Activated CD8-positive, alpha-beta memory T cell treated with anti-CD3 and anti-CD28 coated beads, Interleukin-2, amount 50 U/mL, for 24 hours (primary cell): ENCODE measurements around the gene LELP1.
"Not testable (repeated sequence)": the region's sequence is repeated elsewhere in the genome, so short reads cannot be mapped to it uniquely, and the experiment has no call there.

Experiments used
- DNase-seq: peaks from one replicate; pipeline ENCODE4 v3.0.0-alpha.2; 2020; ENCODE audit errors: extremely low read depth

The LELP1 gene

GRCh38 chr1:153203130-153203529, at the start of gene LELP1:
TSS of gene LELP1 (plus strand) at chr1:153203430. CDS start at chr1:153204708, 1,278 bp downstream.
- no peak for DNase-seq

- no peak for DNase-seq
Measured at GRCh38 chr1:153155541-153155940, 47.7 kb upstream of the LELP1 start.

- no peak for DNase-seq
Measured at GRCh38 chr1:153168686-153169085, 34.5 kb upstream of the LELP1 start.

GRCh38 chr1:153174624-153175023, 28.6 kb upstream of the LELP1 start:
- DNase-seq = no peak

GRCh38 chr1:153178922-153179321, 24.3 kb upstream of the LELP1 start:
- DNase-seq = no peak

- DNase-seq = no peak
Measured at GRCh38 chr1:153180556-153180955, 22.7 kb upstream of the LELP1 start.

- DNase-seq = not testable (repeated sequence)
Measured at GRCh38 chr1:153188301-153188700, 14.9 kb upstream of the LELP1 start.

GRCh38 chr1:153190373-153190772, 12.9 kb upstream of the LELP1 start:
- DNase-seq = no peak

GRCh38 chr1:153192697-153193096, 10.5 kb upstream of the LELP1 start:
- DNase-seq = no peak

- no peak for DNase-seq
Measured at GRCh38 chr1:153194331-153195050, 8.7 kb upstream of the LELP1 start.

- DNase-seq = no peak
Measured at GRCh38 chr1:153195216-153195615, 8.0 kb upstream of the LELP1 start.

- DNase-seq = no peak
Measured at GRCh38 chr1:153202006-153202405, 1.2 kb upstream of the LELP1 start.

- DNase-seq = no peak
Measured at GRCh38 chr1:153206631-153207030, 3.4 kb downstream of the LELP1 start.

GRCh38 chr1:153210206-153210605, 7.0 kb downstream of the LELP1 start:
- no peak for DNase-seq

- DNase-seq = no peak
Measured at GRCh38 chr1:153212201-153212600, 9.0 kb downstream of the LELP1 start.

GRCh38 chr1:153213519-153213918, 10.3 kb downstream of the LELP1 start:
- no peak for DNase-seq

- DNase-seq = no peak
Measured at GRCh38 chr1:153217212-153217611, 14.0 kb downstream of the LELP1 start, which contains the start of gene PRR9. TSS of gene PRR9 (plus strand) at chr1:153217584. CDS start at chr1:153218145, 561 bp downstream.

GRCh38 chr1:153217744-153218416, 14.7 kb downstream of the LELP1 start:
- DNase-seq = no peak

- no peak for DNase-seq
Measured at GRCh38 chr1:153220606-153221303, 17.5 kb downstream of the LELP1 start.

GRCh38 chr1:153223040-153223891, 20.0 kb downstream of the LELP1 start:
- peak; percentile 12 for DNase-seq

- no peak for DNase-seq
Measured at GRCh38 chr1:153227810-153228209, 24.6 kb downstream of the LELP1 start.

GRCh38 chr1:153228491-153228890, 25.3 kb downstream of the LELP1 start:
- no peak for DNase-seq
